HG03378 (cell line): Measurements from ENCODE around the gene ECE1.
A peak's percentile ranks its signal among the peaks of the same experiment; 100 is the strongest.
"Not testable (repeated sequence)": the region's sequence is repeated elsewhere in the genome, so short reads cannot be mapped to it uniquely, and the experiment has no call there.

Experiments used
- ATAC-seq: cut with Tn5 transposase; IDR thresholded peaks from one replicate; pipeline ENCODE4 v1.9.1; 2021; ENCODE audit warnings: mild to moderate bottlenecking, moderate library complexity; ENCODE audit not compliant: unreplicated experiment

Gene ECE1

DNA sequence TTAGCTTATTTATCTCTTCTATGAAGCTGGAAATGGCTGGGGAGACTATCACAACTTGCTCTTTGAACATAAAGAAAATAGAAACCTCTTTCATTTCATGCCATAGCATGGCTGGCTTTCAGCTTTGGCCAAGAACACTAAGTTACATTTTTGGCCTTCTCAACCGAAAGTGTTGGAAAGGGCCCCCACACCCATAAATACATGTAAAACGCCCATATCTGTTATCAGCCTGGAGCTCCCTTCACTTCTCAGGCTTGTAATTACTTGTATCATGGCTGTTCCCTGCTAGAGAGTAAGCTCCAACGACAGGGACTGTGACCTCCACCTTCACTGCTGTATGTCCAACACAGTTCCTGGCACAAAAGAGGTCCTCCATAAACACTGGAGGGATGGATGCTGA lies 100.8 kb downstream of the ECE1 start:
- ATAC-seq = no peak

GRCh38 chr1:21188235-21188634 lies 102.0 kb downstream of the ECE1 start:
- no peak for ATAC-seq

DNA sequence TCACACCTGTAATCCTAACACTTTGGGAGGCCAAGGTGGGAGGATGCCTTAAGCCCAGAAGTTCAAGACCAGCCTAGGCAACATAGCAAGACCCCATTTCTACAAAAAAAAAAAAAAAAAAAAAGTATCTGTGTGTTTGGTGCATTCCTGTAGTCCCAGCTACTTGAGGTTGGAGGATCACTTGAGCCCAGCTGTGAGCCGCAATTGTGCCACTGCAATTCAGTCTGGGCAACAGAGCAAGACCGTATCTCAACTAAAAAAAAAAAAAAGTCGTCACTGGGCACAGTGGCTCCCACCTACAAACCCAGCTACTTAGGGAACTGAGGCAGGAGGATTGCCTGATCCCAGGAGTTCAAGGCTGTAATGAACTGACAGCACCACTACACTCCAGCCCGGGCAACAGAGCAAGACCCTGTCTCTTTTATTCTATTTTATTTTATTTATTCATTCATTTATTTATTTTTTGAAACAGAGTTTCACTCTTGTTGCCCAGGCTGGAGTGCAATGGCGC lies 105.0 kb downstream of the ECE1 start:
- no peak for ATAC-seq

DNA sequence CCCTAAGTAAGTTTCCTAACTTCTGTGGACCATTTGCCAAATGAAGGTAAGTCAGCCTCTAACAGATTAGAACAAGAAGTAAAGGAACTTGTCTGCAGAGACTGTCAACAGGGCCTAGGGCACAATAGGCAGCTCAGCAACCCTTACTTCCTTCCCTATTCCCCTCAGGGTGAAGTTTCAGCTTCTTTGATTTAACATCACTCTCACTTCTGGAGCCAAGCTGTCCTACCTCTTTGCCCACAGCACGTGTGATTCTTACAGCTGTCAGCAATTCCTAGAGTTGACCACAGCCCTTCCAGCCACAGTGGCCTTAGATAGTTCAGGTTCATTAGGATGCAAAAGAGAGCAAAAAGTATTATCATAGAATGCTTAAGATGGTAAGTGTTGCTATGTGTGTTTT lies 106.0 kb downstream of the ECE1 start:
- no peak for ATAC-seq

GRCh38 chr1:21182181-21182731 lies 108.0 kb downstream of the ECE1 start:
- ATAC-seq = no peak

GRCh38 chr1:21178271-21178670 lies 112.0 kb downstream of the ECE1 start:
- ATAC-seq = not testable (repeated sequence)

DNA sequence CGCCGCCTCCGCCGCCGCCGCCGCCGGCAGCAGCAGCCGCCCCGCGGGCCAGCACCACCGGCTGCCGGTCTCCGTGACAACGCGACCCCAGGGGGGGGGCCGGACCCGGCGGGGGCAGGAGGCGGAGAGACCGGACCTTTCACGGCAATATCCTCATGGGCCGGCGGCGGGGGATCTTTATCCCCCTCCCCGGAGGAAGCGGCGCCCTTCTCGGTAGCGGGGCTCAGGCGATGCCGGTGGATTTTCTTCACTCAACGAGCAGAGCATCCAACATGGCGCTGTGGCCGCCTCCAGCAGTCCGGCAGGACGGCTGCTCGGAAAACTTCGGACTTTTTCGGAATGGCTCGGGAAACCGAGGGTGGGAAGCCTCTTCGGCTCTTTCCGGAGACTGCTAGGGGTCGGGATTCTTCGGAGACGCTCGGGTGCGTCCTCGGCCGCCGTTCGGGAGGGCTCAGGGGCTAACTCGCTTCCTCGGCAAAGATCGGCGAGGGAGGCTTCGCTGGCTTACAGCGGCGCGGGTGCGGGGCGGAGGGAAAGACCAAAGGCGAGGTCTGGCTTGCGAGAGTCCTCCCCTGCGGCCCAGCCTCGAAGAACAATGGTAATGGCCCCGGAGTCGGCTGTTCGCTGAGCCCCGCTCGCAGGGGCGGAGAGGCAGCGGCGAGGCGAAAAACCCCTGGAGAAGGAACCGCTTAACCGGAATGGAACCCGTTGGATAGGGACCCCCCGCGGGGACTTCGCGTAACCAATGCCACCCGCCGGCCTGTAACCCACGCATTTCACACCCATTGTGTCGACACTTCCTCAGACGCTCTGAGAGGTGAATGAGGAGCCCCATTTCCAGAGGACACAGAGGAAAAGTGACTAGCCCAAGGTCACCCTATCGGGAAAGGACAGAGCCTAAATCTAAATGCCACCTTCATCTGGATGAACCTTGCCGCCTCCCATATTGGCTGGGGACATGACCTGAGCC lies 113.4 kb downstream of the ECE1 start, which contains the start of gene EIF4G3:
Gene EIF4G3, minus strand, starts transcription at position 312 of the 970 bp plus-strand sequence. CDS start 174,155 bp downstream, outside the sequence.
- peak; percentile 92 for ATAC-seq

DNA sequence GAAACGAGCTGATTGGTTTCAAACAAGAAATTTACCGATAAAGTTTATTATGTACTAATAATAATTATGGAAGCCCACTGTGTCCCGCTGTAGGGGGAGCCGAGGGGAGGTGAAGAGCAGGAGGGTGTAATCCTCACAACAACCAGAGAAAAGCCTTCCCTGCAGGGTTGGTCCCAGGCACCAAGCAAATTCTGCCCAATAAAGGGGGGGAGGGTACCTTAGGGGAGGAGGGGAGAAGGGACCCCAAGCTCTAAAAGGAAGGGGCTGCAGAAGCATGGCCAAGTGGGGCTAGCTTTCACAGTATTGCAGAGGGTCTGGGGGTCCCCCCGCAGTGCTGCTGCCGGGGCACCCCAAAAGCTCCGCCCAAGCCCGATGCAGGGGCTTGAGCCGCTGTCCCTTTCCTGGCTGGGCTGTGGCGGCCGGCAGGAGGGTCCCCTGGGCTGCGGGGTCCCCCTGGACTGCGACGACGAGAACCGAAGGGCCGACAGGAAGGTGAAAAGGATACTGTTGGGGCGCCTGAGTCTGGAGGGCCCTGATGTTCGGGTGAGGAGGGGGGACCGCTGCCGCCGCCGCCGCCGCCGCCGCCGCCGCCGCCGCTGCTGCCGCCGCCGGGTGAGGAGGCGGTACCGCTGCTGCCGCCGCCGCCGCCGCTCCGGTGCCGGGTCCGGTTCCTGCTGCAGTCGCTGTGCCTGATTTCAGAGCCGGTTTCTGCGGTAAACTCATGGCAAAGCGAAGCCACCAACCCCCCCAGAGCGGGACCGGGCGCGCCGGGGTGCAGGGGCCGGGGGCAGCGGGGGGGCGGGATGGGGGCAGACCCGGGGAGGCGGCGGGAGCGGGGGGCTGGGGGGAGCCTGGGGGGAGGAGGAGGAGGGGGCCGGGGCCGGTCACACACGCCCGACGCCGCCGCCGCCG lies 114.3 kb downstream of the ECE1 start:
- no peak for ATAC-seq

- no peak for ATAC-seq
These were observed 115.0 kb downstream of the ECE1 start for GRCh38 chr1:21175324-21175669.

GRCh38 chr1:21174654-21175323 lies 115.5 kb downstream of the ECE1 start:
- no peak for ATAC-seq

- no peak for ATAC-seq
These were observed 116.0 kb downstream of the ECE1 start for GRCh38 chr1:21174230-21174629.

DNA sequence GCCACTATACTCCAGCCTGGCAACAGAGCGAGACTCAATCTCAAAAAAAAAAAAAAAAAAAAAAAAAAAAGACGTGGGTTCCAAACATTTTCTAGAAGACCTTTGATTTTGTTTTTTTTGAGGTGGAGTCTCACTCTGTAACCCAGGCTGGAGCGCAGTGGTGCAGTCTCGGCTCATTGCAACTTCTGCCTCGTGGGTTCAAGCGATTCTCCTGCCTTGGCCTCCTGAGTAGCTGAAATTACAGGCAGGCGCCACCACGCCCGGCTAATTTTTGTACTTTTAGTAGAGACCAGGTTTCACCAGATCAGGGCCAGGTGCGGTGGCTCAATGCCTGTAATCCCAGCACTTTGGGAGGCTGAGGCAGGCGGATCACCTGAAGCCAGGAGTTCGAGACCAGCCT lies 117.2 kb downstream of the ECE1 start:
- not testable (repeated sequence) for ATAC-seq

- ATAC-seq = not testable (repeated sequence)
These were observed 119.4 kb downstream of the ECE1 start for GRCh38 chr1:21170837-21171236.

- no peak for ATAC-seq
These were observed 121.8 kb downstream of the ECE1 start for GRCh38 chr1:21168444-21168843.
